ENCODE data around the gene LRRC1.

LRRC1 gene

GRCh38 chr6:53944091-53944490 is 149.3 kb downstream of the LRRC1 start:
- H3K4me3 Mint-ChIP-seq: no peak overlapping the region
- H3K27me3 Mint-ChIP-seq: peaks cover 12% of the 10 kb centered on the region
- no peaks in the 10 kb centered on the region for H3K9me3 Mint-ChIP-seq
- H3K36me3 Mint-ChIP-seq: no peaks in the 10 kb centered on the region
- no peak overlapping the region for H3K27ac Mint-ChIP-seq
- no peaks in the 10 kb centered on the region for H3K4me1 Mint-ChIP-seq
- no peak for ATAC-seq

- Mint-ChIP-seq H3K4me1 (no peaks in the 10 kb centered on the region), H3K9me3 (no peaks in the 10 kb centered on the region), H3K27ac (no peak overlapping the region), H3K27me3 (peaks cover 12% of the 10 kb centered on the region), H3K4me3 (no peak overlapping the region), H3K36me3 (no peaks in the 10 kb centered on the region)
- no peak for ATAC-seq
Measured at GRCh38 chr6:53944543-53944942, 149.7 kb downstream of the LRRC1 start.

- Mint-ChIP-seq H3K9me3 (peaks cover 4% of the 10 kb centered on the region), H3K4me3 (no peak overlapping the region), H3K36me3 (no peaks in the 10 kb centered on the region), H3K27me3 (peaks cover 12% of the 10 kb centered on the region), H3K27ac (no peak overlapping the region), H3K4me1 (no peaks in the 10 kb centered on the region)
- peak; percentile 27 for ATAC-seq
Measured at GRCh38 chr6:53945765-53946407, 151.1 kb downstream of the LRRC1 start.

GRCh38 chr6:53947780-53948179 is 153.0 kb downstream of the LRRC1 start:
- no peak overlapping the region for H3K27ac Mint-ChIP-seq

GRCh38 chr6:53951383-53951782 is 156.6 kb downstream of the LRRC1 start:
- Mint-ChIP-seq H3K9me3 (peaks cover 7% of the 10 kb centered on the region), H3K4me1 (no peaks in the 10 kb centered on the region), H3K4me3 (no peak overlapping the region), H3K36me3 (no peaks in the 10 kb centered on the region), H3K27me3 (peaks cover 7% of the 10 kb centered on the region), H3K27ac (no peak overlapping the region)
- no peak for ATAC-seq

More at GRCh38 chr6:53947780-53948179, 153.0 kb downstream of the LRRC1 start:
- no peaks in the 10 kb centered on the region for H3K4me1 Mint-ChIP-seq
- no peaks in the 10 kb centered on the region for H3K36me3 Mint-ChIP-seq
- H3K27me3 Mint-ChIP-seq: peaks cover 12% of the 10 kb centered on the region
- H3K9me3 Mint-ChIP-seq: peaks cover 7% of the 10 kb centered on the region
- H3K4me3 Mint-ChIP-seq: no peak overlapping the region
- ATAC-seq: no peak

- Mint-ChIP-seq H3K4me1 (no peaks in the 10 kb centered on the region), H3K27ac (no peak overlapping the region), H3K36me3 (no peaks in the 10 kb centered on the region), H3K9me3 (peaks cover 3% of the 10 kb centered on the region), H3K4me3 (no peak overlapping the region), H3K27me3 (peaks cover 15% of the 10 kb centered on the region)
- peak; percentile 66 for ATAC-seq
Measured at GRCh38 chr6:53956068-53956711, 161.4 kb downstream of the LRRC1 start.

GRCh38 chr6:53956804-53957203 is 162.0 kb downstream of the LRRC1 start:
- no peak overlapping the region for H3K27ac Mint-ChIP-seq
- peaks cover 15% of the 10 kb centered on the region for H3K27me3 Mint-ChIP-seq
- H3K36me3 Mint-ChIP-seq: no peaks in the 10 kb centered on the region
- no peak for ATAC-seq
- H3K4me1 Mint-ChIP-seq: no peaks in the 10 kb centered on the region
- no peaks in the 10 kb centered on the region for H3K9me3 Mint-ChIP-seq
- H3K4me3 Mint-ChIP-seq: no peak overlapping the region

- H3K4me3 Mint-ChIP-seq: no peak overlapping the region
Measured at GRCh38 chr6:53959717-53960116, 164.9 kb downstream of the LRRC1 start.

GRCh38 chr6:53960311-53960710 is 165.5 kb downstream of the LRRC1 start:
- no peak for ATAC-seq
- no peak overlapping the region for H3K4me3 Mint-ChIP-seq
- no peaks in the 10 kb centered on the region for H3K4me1 Mint-ChIP-seq
- no peak overlapping the region for H3K27ac Mint-ChIP-seq
- peaks cover 15% of the 10 kb centered on the region for H3K27me3 Mint-ChIP-seq
- no peaks in the 10 kb centered on the region for H3K36me3 Mint-ChIP-seq
- no peaks in the 10 kb centered on the region for H3K9me3 Mint-ChIP-seq

More at GRCh38 chr6:53959717-53960116, 164.9 kb downstream of the LRRC1 start:
- H3K4me1 Mint-ChIP-seq: no peaks in the 10 kb centered on the region
- no peaks in the 10 kb centered on the region for H3K9me3 Mint-ChIP-seq
- H3K27me3 Mint-ChIP-seq: peaks cover 15% of the 10 kb centered on the region
- no peak for ATAC-seq
- H3K36me3 Mint-ChIP-seq: no peaks in the 10 kb centered on the region
- H3K27ac Mint-ChIP-seq: no peak overlapping the region

GRCh38 chr6:53961679-53962370 is 167.0 kb downstream of the LRRC1 start:
- Mint-ChIP-seq H3K4me1 (no peaks in the 10 kb centered on the region), H3K27ac (no peak overlapping the region), H3K27me3 (peaks cover 15% of the 10 kb centered on the region), H3K9me3 (no peaks in the 10 kb centered on the region), H3K4me3 (no peak overlapping the region), H3K36me3 (no peaks in the 10 kb centered on the region)
- ATAC-seq: no peak

- H3K27me3 Mint-ChIP-seq: peaks cover 7% of the 10 kb centered on the region
- no peak for ATAC-seq
- no peaks in the 10 kb centered on the region for H3K4me1 Mint-ChIP-seq
- H3K27ac Mint-ChIP-seq: no peak overlapping the region
- H3K36me3 Mint-ChIP-seq: no peaks in the 10 kb centered on the region
- no peaks in the 10 kb centered on the region for H3K9me3 Mint-ChIP-seq
- no peak overlapping the region for H3K4me3 Mint-ChIP-seq
Measured at GRCh38 chr6:53962646-53963045, 167.8 kb downstream of the LRRC1 start.

- Mint-ChIP-seq H3K4me3 (no peak overlapping the region), H3K27ac (no peak overlapping the region), H3K27me3 (peaks cover 19% of the 10 kb centered on the region), H3K4me1 (no peaks in the 10 kb centered on the region), H3K36me3 (no peaks in the 10 kb centered on the region), H3K9me3 (no peaks in the 10 kb centered on the region)
- no peak for ATAC-seq
Measured at GRCh38 chr6:53967415-53967814, 172.6 kb downstream of the LRRC1 start.

All from stimulated activated memory B cell treated with anti-CD40 and anti-IgM and Interleukin-4, amounts not matched to agents 10 μg/mL and 1 μg/mL and 100 μg/mL, for 72 hours (primary cell).